ENCODE measurements around the gene LCMT2. TPM values are rescaled to one million over a fixed set of nuclear protein-coding genes. Genes with fewer than 3 reads are reported as not detected.

Gene LCMT2
- total RNA-seq, 1 donor = 6.9 TPM

GRCh38 chr15:43318990-43319771 lies 11.2 kb downstream of the LCMT2 start:
- H3K4me3 ChIP-seq (ENCODE audit: insufficient read depth, low read length) = no peak overlapping the region
- no peaks in the 10 kb centered on the region for H3K36me3 ChIP-seq (ENCODE audit: insufficient read depth, low read length)
- no peaks in the 10 kb centered on the region for H3K79me2 ChIP-seq (ENCODE audit: insufficient read depth, low read length)
- H3K27me3 ChIP-seq (ENCODE audit: insufficient read depth, low read length) = peaks cover 31% of the 10 kb centered on the region
- H3K4me2 ChIP-seq (ENCODE audit: insufficient read depth, low read length) = no peak overlapping the region
- no peaks in the 10 kb centered on the region for H3K4me1 ChIP-seq (ENCODE audit: insufficient read depth, low read length)
- peaks cover 2% of the 10 kb centered on the region for H3K9me3 ChIP-seq (ENCODE audit: low read depth, low read length)
- TF ChIP-seq CTCF (IDR thresholded peaks at IDR 0.05; ENCODE audit: extremely low read depth, low read depth, low read length) = no peak
- H3K27ac ChIP-seq (ENCODE audit: low read depth, low read length) = no peak overlapping the region
- DNase-seq (ENCODE audit: insufficient read length, low spot score, missing footprints) = no peak
- H2AFZ ChIP-seq (ENCODE audit: low read length) = no peak overlapping the region
- no peaks in the 10 kb centered on the region for H4K20me1 ChIP-seq (ENCODE audit: insufficient read depth, low read length)

GRCh38 chr15:43317566-43318184 lies 12.7 kb downstream of the LCMT2 start:
- DNase-seq (ENCODE audit: insufficient read length, low spot score, missing footprints) = no peak
- peaks cover 33% of the 10 kb centered on the region for H3K27me3 ChIP-seq (ENCODE audit: insufficient read depth, low read length)
- H4K20me1 ChIP-seq (ENCODE audit: insufficient read depth, low read length) = no peaks in the 10 kb centered on the region
- no peak overlapping the region for H2AFZ ChIP-seq (ENCODE audit: low read length)
- no peak overlapping the region for H3K27ac ChIP-seq (ENCODE audit: low read depth, low read length)
- no peak overlapping the region for H3K4me2 ChIP-seq (ENCODE audit: insufficient read depth, low read length)
- no peak for TF ChIP-seq CTCF (IDR thresholded peaks at IDR 0.05; ENCODE audit: extremely low read depth, low read depth, low read length)
- no peaks in the 10 kb centered on the region for H3K4me1 ChIP-seq (ENCODE audit: insufficient read depth, low read length)
- no peak overlapping the region for H3K4me3 ChIP-seq (ENCODE audit: insufficient read depth, low read length)
- H3K79me2 ChIP-seq (ENCODE audit: insufficient read depth, low read length) = no peaks in the 10 kb centered on the region
- H3K9me3 ChIP-seq (ENCODE audit: low read depth, low read length) = peaks cover 4% of the 10 kb centered on the region
- no peaks in the 10 kb centered on the region for H3K36me3 ChIP-seq (ENCODE audit: insufficient read depth, low read length)

- Histone ChIP-seq H3K27ac (ENCODE audit: low read depth, low read length) (no peak overlapping the region), H3K9me3 (ENCODE audit: low read depth, low read length) (peaks cover 4% of the 10 kb centered on the region), H3K4me2 (ENCODE audit: insufficient read depth, low read length) (no peak overlapping the region), H3K36me3 (ENCODE audit: insufficient read depth, low read length) (no peaks in the 10 kb centered on the region), H2AFZ (ENCODE audit: low read length) (no peak overlapping the region), H3K27me3 (ENCODE audit: insufficient read depth, low read length) (peaks cover 33% of the 10 kb centered on the region), H4K20me1 (ENCODE audit: insufficient read depth, low read length) (no peaks in the 10 kb centered on the region), H3K4me1 (ENCODE audit: insufficient read depth, low read length) (no peaks in the 10 kb centered on the region), H3K4me3 (ENCODE audit: insufficient read depth, low read length) (no peak overlapping the region), H3K79me2 (ENCODE audit: insufficient read depth, low read length) (no peaks in the 10 kb centered on the region)
- no peak for TF ChIP-seq CTCF (IDR thresholded peaks at IDR 0.05; ENCODE audit: extremely low read depth, low read depth, low read length)
- DNase-seq (ENCODE audit: insufficient read length, low spot score, missing footprints) = no peak
These were observed 13.4 kb downstream of the LCMT2 start for GRCh38 chr15:43316971-43317346.

Data from osteoblast (primary cell).